ENCODE data around the gene RFTN1.
"Not testable (repeated sequence)": the region's sequence is repeated elsewhere in the genome, so short reads cannot be mapped to it uniquely, and the experiment has no call there.

The RFTN1 gene

GRCh38 chr3:16490062-16490619, 23.4 kb downstream of the RFTN1 start:
- WGBS (ENCODE audit: extremely low coverage, insufficient coverage, low lambda C conversion rate) = no CpG with 5 or more reads among the region's 4 CpGs
- H3K36me3 ChIP-seq (ENCODE audit: control insufficient read depth, insufficient read depth, low read length) = no peaks in the 10 kb centered on the region

GRCh38 chr3:16489326-16490061, 24.0 kb downstream of the RFTN1 start:
- not testable (repeated sequence) for H3K79me1 ChIP-seq (ENCODE audit: low read length); H2BK15ac ChIP-seq (replicated peaks; ENCODE audit: low read depth); H3K4ac ChIP-seq (ENCODE audit: low read depth, low read length); H4K5ac ChIP-seq (ENCODE audit: low read length); H3K18ac ChIP-seq (ENCODE audit: low read length); H2BK5ac ChIP-seq (ENCODE audit: low read length); H3K36me3 ChIP-seq (ENCODE audit: control insufficient read depth, insufficient read depth, low read length); H2AK5ac ChIP-seq (ENCODE audit: low read length); H3K79me2 ChIP-seq (ENCODE audit: control insufficient read depth, insufficient read depth, low read length); H3K4me2 ChIP-seq (ENCODE audit: low read length); H3K9ac ChIP-seq (ENCODE audit: low read length); H3K4me3 ChIP-seq (ENCODE audit: low read length); H4K8ac ChIP-seq (ENCODE audit: low read depth, low read length); H2BK120ac ChIP-seq (ENCODE audit: low read depth, low read length); H3K56ac ChIP-seq (ENCODE audit: low read length); H3K23ac ChIP-seq (ENCODE audit: low read length); H3K27me3 ChIP-seq (ENCODE audit: insufficient read depth, low read length, poor library complexity); DNase-seq; H3K27ac ChIP-seq (ENCODE audit: low read depth, low read length); H3K4me1 ChIP-seq (ENCODE audit: control insufficient read depth, low read depth, low read length)
- WGBS (ENCODE audit: extremely low coverage, insufficient coverage, low lambda C conversion rate) = no CpG with 5 or more reads among the region's 8 CpGs

More at GRCh38 chr3:16490062-16490619, 23.4 kb downstream of the RFTN1 start:
- Histone ChIP-seq H3K23ac (ENCODE audit: low read length) (no peak overlapping the region), H3K4ac (ENCODE audit: low read depth, low read length) (no peak overlapping the region), H3K18ac (ENCODE audit: low read length) (no peak overlapping the region), H2BK5ac (ENCODE audit: low read length) (no peak overlapping the region), H4K5ac (ENCODE audit: low read length) (no peak overlapping the region), H3K27ac (ENCODE audit: low read depth, low read length) (no peak overlapping the region), H2BK120ac (ENCODE audit: low read depth, low read length) (no peak overlapping the region), H3K27me3 (ENCODE audit: insufficient read depth, low read length, poor library complexity) (no peaks in the 10 kb centered on the region), H4K8ac (ENCODE audit: low read depth, low read length) (no peak overlapping the region), H3K4me2 (ENCODE audit: low read length) (no peak overlapping the region), H3K4me3 (ENCODE audit: low read length) (no peak overlapping the region), H3K79me1 (ENCODE audit: low read length) (no peaks in the 10 kb centered on the region), H3K56ac (ENCODE audit: low read length) (no peak overlapping the region), H3K79me2 (ENCODE audit: control insufficient read depth, insufficient read depth, low read length) (no peaks in the 10 kb centered on the region), H3K9ac (ENCODE audit: low read length) (no peak overlapping the region), H2BK15ac (replicated peaks; ENCODE audit: low read depth) (no peak overlapping the region), H2AK5ac (ENCODE audit: low read length) (no peak overlapping the region), H3K4me1 (ENCODE audit: control insufficient read depth, low read depth, low read length) (peaks cover 1% of the 10 kb centered on the region)
- no peak for DNase-seq

DNA sequence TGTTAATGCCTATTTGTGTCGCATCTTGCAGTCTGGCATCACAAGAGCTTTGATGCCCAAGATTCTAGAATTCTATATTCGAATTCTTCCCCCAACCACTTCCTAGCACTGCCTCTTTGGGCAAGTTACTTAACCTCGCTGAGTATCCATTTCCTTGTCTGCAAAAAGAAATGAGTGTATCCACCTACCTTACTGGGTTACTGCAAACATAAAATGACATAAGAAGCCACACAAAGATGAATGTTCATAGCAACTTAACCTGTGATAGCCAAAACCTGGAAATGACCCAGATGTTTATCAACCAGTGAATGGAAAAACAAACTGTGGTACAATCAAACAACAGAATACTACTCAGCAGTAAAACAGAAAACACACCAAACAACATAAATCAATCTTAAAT, 24.9 kb downstream of the RFTN1 start:
- Histone ChIP-seq H4K8ac (ENCODE audit: low read depth, low read length) (no peak overlapping the region), H3K4me2 (ENCODE audit: low read length) (no peak overlapping the region), H3K79me2 (ENCODE audit: control insufficient read depth, insufficient read depth, low read length) (no peaks in the 10 kb centered on the region), H3K79me1 (ENCODE audit: low read length) (no peaks in the 10 kb centered on the region), H3K4ac (ENCODE audit: low read depth, low read length) (no peak overlapping the region), H2AK5ac (ENCODE audit: low read length) (no peak overlapping the region), H3K56ac (ENCODE audit: low read length) (no peak overlapping the region), H2BK15ac (replicated peaks; ENCODE audit: low read depth) (no peak overlapping the region), H3K4me1 (ENCODE audit: control insufficient read depth, low read depth, low read length) (no peaks in the 10 kb centered on the region), H3K36me3 (ENCODE audit: control insufficient read depth, insufficient read depth, low read length) (no peaks in the 10 kb centered on the region), H3K27me3 (ENCODE audit: insufficient read depth, low read length, poor library complexity) (no peaks in the 10 kb centered on the region), H3K27ac (ENCODE audit: low read depth, low read length) (no peak overlapping the region), H3K18ac (ENCODE audit: low read length) (no peak overlapping the region), H3K4me3 (ENCODE audit: low read length) (no peak overlapping the region), H3K9ac (ENCODE audit: low read length) (no peak overlapping the region), H3K23ac (ENCODE audit: low read length) (no peak overlapping the region), H2BK120ac (ENCODE audit: low read depth, low read length) (no peak overlapping the region), H4K5ac (ENCODE audit: low read length) (no peak overlapping the region), H2BK5ac (ENCODE audit: low read length) (no peak overlapping the region)
- WGBS (ENCODE audit: extremely low coverage, insufficient coverage, low lambda C conversion rate) = no CpG with 5 or more reads among the region's 3 CpGs
- no peak for DNase-seq

- H4K8ac ChIP-seq (ENCODE audit: low read depth, low read length) = no peak overlapping the region
- H3K36me3 ChIP-seq (ENCODE audit: control insufficient read depth, insufficient read depth, low read length) = no peaks in the 10 kb centered on the region
- H3K27me3 ChIP-seq (ENCODE audit: insufficient read depth, low read length, poor library complexity) = no peaks in the 10 kb centered on the region
- H2BK15ac ChIP-seq (replicated peaks; ENCODE audit: low read depth) = no peak overlapping the region
- WGBS (ENCODE audit: extremely low coverage, insufficient coverage, low lambda C conversion rate) = no CpG with 5 or more reads among the region's 11 CpGs
- no peaks in the 10 kb centered on the region for H3K79me1 ChIP-seq (ENCODE audit: low read length)
- H3K79me2 ChIP-seq (ENCODE audit: control insufficient read depth, insufficient read depth, low read length) = no peaks in the 10 kb centered on the region
- no peak overlapping the region for H3K56ac ChIP-seq (ENCODE audit: low read length)
- no peak overlapping the region for H2BK120ac ChIP-seq (ENCODE audit: low read depth, low read length)
- H3K9ac ChIP-seq (ENCODE audit: low read length) = no peak overlapping the region
- H3K4ac ChIP-seq (ENCODE audit: low read depth, low read length) = no peak overlapping the region
- H4K5ac ChIP-seq (ENCODE audit: low read length) = no peak overlapping the region
- no peak overlapping the region for H3K23ac ChIP-seq (ENCODE audit: low read length)
- peaks cover 4% of the 10 kb centered on the region for H3K4me1 ChIP-seq (ENCODE audit: control insufficient read depth, low read depth, low read length)
- no peak overlapping the region for H3K4me3 ChIP-seq (ENCODE audit: low read length)
- no peak overlapping the region for H2BK5ac ChIP-seq (ENCODE audit: low read length)
- H3K4me2 ChIP-seq (ENCODE audit: low read length) = no peak overlapping the region
- DNase-seq = no peak
- no peak overlapping the region for H3K27ac ChIP-seq (ENCODE audit: low read depth, low read length)
- no peak overlapping the region for H2AK5ac ChIP-seq (ENCODE audit: low read length)
- H3K18ac ChIP-seq (ENCODE audit: low read length) = no peak overlapping the region
Measured at GRCh38 chr3:16487511-16488175, 25.9 kb downstream of the RFTN1 start.

- Histone ChIP-seq H4K8ac (ENCODE audit: low read depth, low read length) (no peak overlapping the region), H2BK120ac (ENCODE audit: low read depth, low read length) (no peak overlapping the region), H3K23ac (ENCODE audit: low read length) (no peak overlapping the region), H3K56ac (ENCODE audit: low read length) (no peak overlapping the region), H3K4me2 (ENCODE audit: low read length) (no peak overlapping the region), H2BK15ac (replicated peaks; ENCODE audit: low read depth) (no peak overlapping the region), H4K5ac (ENCODE audit: low read length) (no peak overlapping the region), H3K18ac (ENCODE audit: low read length) (no peak overlapping the region), H3K4ac (ENCODE audit: low read depth, low read length) (no peak overlapping the region), H3K27me3 (ENCODE audit: insufficient read depth, low read length, poor library complexity) (no peaks in the 10 kb centered on the region), H3K36me3 (ENCODE audit: control insufficient read depth, insufficient read depth, low read length) (no peaks in the 10 kb centered on the region), H2AK5ac (ENCODE audit: low read length) (no peak overlapping the region), H2BK5ac (ENCODE audit: low read length) (no peak overlapping the region), H3K4me1 (ENCODE audit: control insufficient read depth, low read depth, low read length) (peaks cover 4% of the 10 kb centered on the region), H3K4me3 (ENCODE audit: low read length) (no peak overlapping the region), H3K9ac (ENCODE audit: low read length) (no peak overlapping the region), H3K79me1 (ENCODE audit: low read length) (no peaks in the 10 kb centered on the region), H3K79me2 (ENCODE audit: control insufficient read depth, insufficient read depth, low read length) (no peaks in the 10 kb centered on the region), H3K27ac (ENCODE audit: low read depth, low read length) (no peak overlapping the region)
- no CpG with 5 or more reads among the region's 6 CpGs for WGBS (ENCODE audit: extremely low coverage, insufficient coverage, low lambda C conversion rate)
- no peak for DNase-seq
Measured at GRCh38 chr3:16486951-16487480, 26.5 kb downstream of the RFTN1 start.
